A549 (cell line): Measurements from ENCODE around the gene GARNL3. TPM values are rescaled to one million over a fixed set of nuclear protein-coding genes. Genes with fewer than 3 reads are reported as not detected.

Source experiments
- ATAC-seq, 2 experiments: fragments of 200-7000 bp in 1 of 2; fragments of >200 bp in 1 of 2; cut with Nextera tagmentation in 1 of 2; cut with Tn5 transposase in 1 of 2; 3 replicates each; pipeline versions ENCODE4 v1.8.0 to v1.9.1; 2018 to 2020; ENCODE audit warnings: mild to moderate bottlenecking in 1 of 2, moderate library complexity in 1 of 2
- CTCF ChIA-PET: fragments of 300-600 bp; sonication (Branson Sonifier 250); formaldehyde crosslinking; extraction: SDS; loops from one replicate; lab custom pipeline; 2021; ENCODE audit warnings: antibody characterized with exemption, inconsistent platforms; lab: Yijun Ruan, JAX
- POLR2A ChIA-PET: fragments of 350-600 bp; formaldehyde crosslinking; extraction: SDS; loops from one replicate; lab custom pipeline; 2021; ENCODE audit warnings: antibody characterized with exemption, inconsistent platforms; lab: Yijun Ruan, JAX
- DNase-seq, 2 experiments: peaks; one replicate each; pipeline versions ENCODE4 v3.0.0 to v3.0.0-alpha.2; 2011 to 2016; ENCODE audit warnings: low read depth in 1 of 2, low spot score in 1 of 2
- FAIRE-seq: peaks from 2 replicates; lab custom pipeline; 2011; peaks lifted over from hg19 to GRCh38; lab: Jason Lieb, UNC
- H3K27ac ChIP-seq, 2 experiments: fragments of >200 bp; sonication (Bioruptor Twin); formaldehyde crosslinking; 3 replicates each; pipeline ENCODE4 v1.5.1; 2016 to 2017
- H3K4me1 ChIP-seq: fragments of >200 bp; sonication (Bioruptor Twin); formaldehyde crosslinking; 3 replicates; pipeline ENCODE4 v1.6.1; 2016
- H3K4me2 ChIP-seq: fragments of >200 bp; sonication (Bioruptor Twin); formaldehyde crosslinking; 3 replicates; pipeline ENCODE4 v1.6.1; 2016
- H3K4me3 ChIP-seq: fragments of >200 bp; sonication (Bioruptor Twin); formaldehyde crosslinking; 3 replicates; pipeline ENCODE4 v1.5.1; 2016
- H3K9me3 ChIP-seq: fragments of >200 bp; sonication (Bioruptor Twin); formaldehyde crosslinking; 3 replicates; pipeline ENCODE4 v1.6.1; 2016
- BCL3 ChIP-seq: fragments of >200 bp; sonication (Bioruptor Twin); formaldehyde crosslinking; IDR thresholded peaks from 3 replicates; pipeline ENCODE4 v1.6.1; 2016
- BHLHE40 ChIP-seq: IDR thresholded peaks from 2 replicates; pipeline ENCODE4 v1.6.1; 2012; ENCODE audit warnings: low read depth, low read length, inconsistent platforms
- CBX2 ChIP-seq: fragments of 200-600 bp; sonication (generic); IDR thresholded peaks from 2 replicates; pipeline ENCODE4 v1.6.1; 2016; ENCODE audit warnings: low read depth, mild to moderate bottlenecking, borderline replicate concordance
- CBX8 ChIP-seq: fragments of 200-600 bp; sonication (generic); IDR thresholded peaks from 2 replicates; pipeline ENCODE4 v1.6.1; 2016
- CEBPB ChIP-seq, 2 experiments: fragments of >200 bp in 1 of 2; sonication (Bioruptor Twin) in 1 of 2; formaldehyde crosslinking in 1 of 2; IDR thresholded peaks; 2 replicates each; pipeline ENCODE4 v1.6.1; 2012 to 2016
- CTCF ChIP-seq: fragments of >200 bp; sonication (Bioruptor Twin); formaldehyde crosslinking; IDR thresholded peaks from 3 replicates; pipeline ENCODE4 v1.5.1; 2016
- ELK1 ChIP-seq: fragments of 150-350 bp; IDR thresholded peaks from 2 replicates; pipeline ENCODE4 v1.6.1; 2014; ENCODE audit warnings: low read depth, mild to moderate bottlenecking, low read length
- ESRRA ChIP-seq: fragments of 150-350 bp; IDR thresholded peaks from 2 replicates; pipeline ENCODE4 v1.6.1; 2014; ENCODE audit warnings: mild to moderate bottlenecking, low read length, borderline replicate concordance
- FOSB ChIP-seq: fragments of 250-450 bp; sonication (Bioruptor Pico); IDR thresholded peaks from 2 replicates; pipeline ENCODE4 v1.5.0; 2020; ENCODE audit warnings: mild to moderate bottlenecking, moderate library complexity
- GATA3 ChIP-seq: IDR thresholded peaks from 2 replicates; pipeline ENCODE4 v1.6.1; 2012; ENCODE audit warnings: borderline replicate concordance
- HDAC2 ChIP-seq: fragments of 200-600 bp; sonication (generic); IDR thresholded peaks from 2 replicates; pipeline ENCODE4 v1.6.1; 2016
- HEYL ChIP-seq: fragments of 250-450 bp; sonication (Bioruptor Pico); IDR thresholded peaks from 2 replicates; pipeline ENCODE4 v1.8.0; 2021; ENCODE audit warnings: mild to moderate bottlenecking, moderate library complexity
- JUNB ChIP-seq: fragments of >200 bp; sonication (Bioruptor Twin); formaldehyde crosslinking; IDR thresholded peaks from 2 replicates; pipeline ENCODE4 v1.6.1; 2016
- KDM5A ChIP-seq: fragments of 200-600 bp; sonication (generic); IDR thresholded peaks from 2 replicates; pipeline ENCODE4 v1.6.1; 2016; ENCODE audit warnings: antibody characterized with exemption, mild to moderate bottlenecking
- NPAS2 ChIP-seq: fragments of 250-450 bp; sonication (Bioruptor Pico); IDR thresholded peaks from 2 replicates; pipeline ENCODE4 v1.8.0; 2022; ENCODE audit warnings: mild to moderate bottlenecking, moderate library complexity, borderline replicate concordance
- NR3C1 ChIP-seq: fragments of >200 bp; sonication (Bioruptor Twin); formaldehyde crosslinking; IDR thresholded peaks from 3 replicates; pipeline ENCODE4 v1.6.1; 2017
- PHF8 ChIP-seq: fragments of 200-600 bp; sonication (generic); IDR thresholded peaks from 2 replicates; pipeline ENCODE4 v1.6.1; 2016; ENCODE audit warnings: low read depth, mild to moderate bottlenecking, antibody characterized with exemption, moderate library complexity, borderline replicate concordance
- POLR2AphosphoS2 ChIP-seq: conservative IDR thresholded peaks from 2 replicates; pipeline ENCODE4 v1.6.1; 2012; ENCODE audit warnings: low read length, improper control_type of control experiment, inconsistent platforms
- RFX5 ChIP-seq: fragments of 450-650 bp; IDR thresholded peaks from 2 replicates; pipeline ENCODE4 v1.7.1; 2014; ENCODE audit warnings: antibody characterized with exemption, mild to moderate bottlenecking, moderate library complexity
- TFCP2L1 ChIP-seq: fragments of 250-450 bp; sonication (Bioruptor Pico); IDR thresholded peaks from 2 replicates; pipeline ENCODE4 v1.5.0; 2021; ENCODE audit warnings: mild to moderate bottlenecking
- ZC3H11A ChIP-seq: fragments of 450-650 bp; IDR thresholded peaks from 2 replicates; pipeline ENCODE4 v1.6.1; 2014; ENCODE audit warnings: antibody characterized with exemption, mild to moderate bottlenecking
- ZNF302 ChIP-seq: fragments of 250-450 bp; sonication (Bioruptor Pico); IDR thresholded peaks from 2 replicates; pipeline ENCODE4 v1.9.0; 2021; ENCODE audit warnings: inconsistent platforms, mild to moderate bottlenecking, moderate library complexity
- ZSCAN20 ChIP-seq: fragments of 250-450 bp; sonication (Bioruptor Pico); IDR thresholded peaks from 2 replicates; pipeline ENCODE4 v1.8.0; 2022; ENCODE audit warnings: mild to moderate bottlenecking, moderate library complexity
- WGBS: methylation state at CpG from one replicate; pipeline ENCODE4 v1.1.6; 2017; ENCODE audit errors: missing lambda C conversion rate; 5-methylcytosine and 5-hydroxymethylcytosine counted together
- polyA plus RNA-seq, 4 experiments: library from polyadenylated mRNA; depleted of rRNA in 3 of 4; stranded (reverse); fragments of >200 nt; fragmentation: RNase III in 1 of 4; extraction: RNeasy Plus Mini Kit Qiagen cat#74134 plus additional on column Dnase treatment in 1 of 4; gene quantifications; 2 replicates in 3 of 4; 3 replicates in 1 of 4; pipeline ENCODE4 v1.2.3, GENCODE V29; 2011 to 2017
- TF ChIP-seq, protein P1 (sequence below): fragments of 200-600 bp; sonication (generic); IDR thresholded peaks from 2 replicates; pipeline ENCODE4 v1.6.1; 2016; ENCODE audit warnings: antibody characterized with exemption, mild to moderate bottlenecking, moderate library complexity
- TF ChIP-seq, protein P2 (sequence below): fragments of >200 bp; sonication (Bioruptor Twin); formaldehyde crosslinking; IDR thresholded peaks from 2 replicates; pipeline ENCODE4 v1.6.1; 2016

The GARNL3 gene
- polyA plus RNA-seq, 2 of the 4 experiments (the other 2 are of a cell fraction) = 2.9 to 5.1 TPM

GRCh38 chr9:127340721-127341120 lies 76.1 kb downstream of the GARNL3 start:
- 46% methylated on average over 2 of the region's 2 CpGs for WGBS
- H3K4me1 ChIP-seq = peaks cover 24% of the 10 kb centered on the region
- H3K4me2 ChIP-seq = no peak overlapping the region
- no peaks in the 10 kb centered on the region for H3K9me3 ChIP-seq
- FAIRE-seq = no peak
- TF ChIP-seq FOSB (CRISPR knock-in tag) = no peak
- no peak for TF ChIP-seq CTCF
- TF ChIP-seq NR3C1 = no peak
- TF ChIP-seq RFX5 = no peak
- no peak overlapping the region for H3K4me3 ChIP-seq
- DNase-seq = no peak
- ChIA-PET POLR2A (no interaction called here), CTCF (interaction anchor here (1.0 kb wide), 1 partner anchor 331 kb away, joined by 3 read pairs; no protein-coding TSS in a partner anchor)
- H3K27ac ChIP-seq = no peak overlapping the region
- ATAC-seq = no peak

DNA sequence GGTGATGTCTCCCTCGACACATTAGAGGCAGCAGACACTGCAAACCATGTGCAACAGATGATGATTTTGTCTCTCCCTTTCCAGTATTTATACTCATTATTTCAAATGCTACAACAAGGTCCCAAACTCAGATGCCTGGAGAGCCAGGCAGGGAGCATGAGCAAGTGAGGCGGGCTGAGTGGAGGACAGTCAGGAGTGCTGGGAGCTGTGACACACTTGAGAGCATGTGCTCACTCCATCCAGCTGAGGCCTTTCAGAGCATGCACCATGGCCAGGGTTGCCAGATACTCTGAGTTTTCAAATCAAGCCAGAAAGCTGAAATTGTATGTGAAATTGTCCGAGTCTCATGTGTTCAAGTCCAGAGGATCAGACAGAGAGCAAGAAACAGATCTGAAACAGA lies 76.6 kb downstream of the GARNL3 start:
- no peak overlapping the region for H3K4me2 ChIP-seq
- no peak overlapping the region for H3K4me3 ChIP-seq
- FAIRE-seq (no peak), DNase-seq (no peak)
- peaks cover 20% of the 10 kb centered on the region for H3K4me1 ChIP-seq
- no peaks in the 10 kb centered on the region for H3K9me3 ChIP-seq
- TF ChIP-seq ESRRA = no peak
- no peak for TF ChIP-seq ZNF302 (CRISPR knock-in tag)
- TF ChIP-seq NPAS2 (CRISPR knock-in tag) = no peak
- TF ChIP-seq NR3C1 = no peak
- TF ChIP-seq CBX2 = no peak
- TF ChIP-seq TFCP2L1 (CRISPR knock-in tag) = no peak
- TF ChIP-seq, protein P1, sequence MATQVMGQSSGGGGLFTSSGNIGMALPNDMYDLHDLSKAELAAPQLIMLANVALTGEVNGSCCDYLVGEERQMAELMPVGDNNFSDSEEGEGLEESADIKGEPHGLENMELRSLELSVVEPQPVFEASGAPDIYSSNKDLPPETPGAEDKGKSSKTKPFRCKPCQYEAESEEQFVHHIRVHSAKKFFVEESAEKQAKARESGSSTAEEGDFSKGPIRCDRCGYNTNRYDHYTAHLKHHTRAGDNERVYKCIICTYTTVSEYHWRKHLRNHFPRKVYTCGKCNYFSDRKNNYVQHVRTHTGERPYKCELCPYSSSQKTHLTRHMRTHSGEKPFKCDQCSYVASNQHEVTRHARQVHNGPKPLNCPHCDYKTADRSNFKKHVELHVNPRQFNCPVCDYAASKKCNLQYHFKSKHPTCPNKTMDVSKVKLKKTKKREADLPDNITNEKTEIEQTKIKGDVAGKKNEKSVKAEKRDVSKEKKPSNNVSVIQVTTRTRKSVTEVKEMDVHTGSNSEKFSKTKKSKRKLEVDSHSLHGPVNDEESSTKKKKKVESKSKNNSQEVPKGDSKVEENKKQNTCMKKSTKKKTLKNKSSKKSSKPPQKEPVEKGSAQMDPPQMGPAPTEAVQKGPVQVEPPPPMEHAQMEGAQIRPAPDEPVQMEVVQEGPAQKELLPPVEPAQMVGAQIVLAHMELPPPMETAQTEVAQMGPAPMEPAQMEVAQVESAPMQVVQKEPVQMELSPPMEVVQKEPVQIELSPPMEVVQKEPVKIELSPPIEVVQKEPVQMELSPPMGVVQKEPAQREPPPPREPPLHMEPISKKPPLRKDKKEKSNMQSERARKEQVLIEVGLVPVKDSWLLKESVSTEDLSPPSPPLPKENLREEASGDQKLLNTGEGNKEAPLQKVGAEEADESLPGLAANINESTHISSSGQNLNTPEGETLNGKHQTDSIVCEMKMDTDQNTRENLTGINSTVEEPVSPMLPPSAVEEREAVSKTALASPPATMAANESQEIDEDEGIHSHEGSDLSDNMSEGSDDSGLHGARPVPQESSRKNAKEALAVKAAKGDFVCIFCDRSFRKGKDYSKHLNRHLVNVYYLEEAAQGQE = no peak
- TF ChIP-seq KDM5A = no peak
- TF ChIP-seq ZSCAN20 (CRISPR knock-in tag) = no peak
- TF ChIP-seq GATA3 = no peak
- TF ChIP-seq, all 56 proteins: peak for 0
- ChIA-PET POLR2A (no interaction called here), CTCF (interaction anchor here (1.0 kb wide), 1 partner anchor 332 kb away, joined by 3 read pairs; no protein-coding TSS in a partner anchor)
- H3K27ac ChIP-seq = no peak overlapping the region
- 100% methylated on average over 3 of the region's 3 CpGs for WGBS
- no peak for ATAC-seq

GRCh38 chr9:127344368-127345000 lies 79.9 kb downstream of the GARNL3 start:
- Histone ChIP-seq H3K27ac (no peak overlapping the region), H3K9me3 (no peaks in the 10 kb centered on the region), H3K4me3 (no peak overlapping the region), H3K4me2 (no peak overlapping the region), H3K4me1 (peaks cover 4% of the 10 kb centered on the region; the same call in 1 of the 3 replicates)
- no peak for FAIRE-seq
- CTCF ChIA-PET = interaction anchor here (1.0 to 1.8 kb wide), 4 partner anchors 10 to 130 kb away, joined by 3 to 6 read pairs (median 4); no protein-coding TSS in a partner anchor
- POLR2A ChIA-PET = no interaction called here
- no peak for ATAC-seq
- no peak for DNase-seq
- WGBS = 83% methylated on average over 7 of the region's 7 CpGs
- TF ChIP-seq, protein P2, sequence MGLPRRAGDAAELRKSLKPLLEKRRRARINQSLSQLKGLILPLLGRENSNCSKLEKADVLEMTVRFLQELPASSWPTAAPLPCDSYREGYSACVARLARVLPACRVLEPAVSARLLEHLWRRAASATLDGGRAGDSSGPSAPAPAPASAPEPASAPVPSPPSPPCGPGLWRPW = no peak
- TF ChIP-seq JUNB (no peak), HEYL (CRISPR knock-in tag) (no peak), KDM5A (no peak), BCL3 (no peak), CEBPB (IDR thresholded peaks at IDR 0.05) (no peak), POLR2AphosphoS2 (no peak), ZSCAN20 (CRISPR knock-in tag) (no peak), HDAC2 (no peak), RFX5 (no peak), ELK1 (no peak), ZC3H11A (no peak), BHLHE40 (no peak), GATA3 (no peak), CBX8 (no peak), PHF8 (no peak)
